GM18505 (cell line): ENCODE data around the gene DDHD1.
"Not testable (repeated sequence)": the region's sequence is repeated elsewhere in the genome, so short reads cannot be mapped to it uniquely, and the experiment has no call there.

Source experiments
- ATAC-seq: cut with Tn5 transposase; IDR thresholded peaks from one replicate; pipeline ENCODE4 v1.9.1; 2021; ENCODE audit not compliant: unreplicated experiment
- POLR2A ChIP-seq: IDR thresholded peaks from 4 replicates; pipeline ENCODE4 v1.6.1; 2011; ENCODE audit warnings: borderline replicate concordance; ENCODE audit not compliant: insufficient read depth, insufficient read length; ENCODE audit errors: extremely low read depth

Gene DDHD1

GRCh38 chr14:53146739-53147138, 6.4 kb downstream of the DDHD1 start:
- TF ChIP-seq POLR2A, result no peak
- ATAC-seq, result no peak

- TF ChIP-seq POLR2A, result no peak
- peak; percentile 54 for ATAC-seq
Measured at GRCh38 chr14:53144244-53144643, 8.9 kb downstream of the DDHD1 start.

DNA sequence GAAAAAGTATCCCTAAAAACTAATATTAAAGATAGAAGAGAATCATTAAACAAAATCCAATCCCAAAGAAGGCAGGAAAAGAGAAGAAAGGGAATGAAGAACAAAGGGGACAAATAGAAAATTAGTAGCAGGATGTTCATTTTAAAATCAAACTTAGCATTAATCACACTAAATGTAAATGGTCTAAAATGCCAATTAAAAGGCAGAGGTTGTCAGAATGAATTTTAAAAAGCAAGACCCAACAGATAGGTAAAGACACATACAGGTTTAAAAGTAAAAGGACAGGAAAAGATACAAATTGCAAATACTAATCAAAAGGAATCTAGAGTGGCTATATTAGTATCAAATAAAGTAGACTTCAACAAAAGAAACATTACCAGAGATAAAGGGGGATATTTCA, 12.5 kb downstream of the DDHD1 start:
- TF ChIP-seq POLR2A, result no peak
- no peak for ATAC-seq

DNA sequence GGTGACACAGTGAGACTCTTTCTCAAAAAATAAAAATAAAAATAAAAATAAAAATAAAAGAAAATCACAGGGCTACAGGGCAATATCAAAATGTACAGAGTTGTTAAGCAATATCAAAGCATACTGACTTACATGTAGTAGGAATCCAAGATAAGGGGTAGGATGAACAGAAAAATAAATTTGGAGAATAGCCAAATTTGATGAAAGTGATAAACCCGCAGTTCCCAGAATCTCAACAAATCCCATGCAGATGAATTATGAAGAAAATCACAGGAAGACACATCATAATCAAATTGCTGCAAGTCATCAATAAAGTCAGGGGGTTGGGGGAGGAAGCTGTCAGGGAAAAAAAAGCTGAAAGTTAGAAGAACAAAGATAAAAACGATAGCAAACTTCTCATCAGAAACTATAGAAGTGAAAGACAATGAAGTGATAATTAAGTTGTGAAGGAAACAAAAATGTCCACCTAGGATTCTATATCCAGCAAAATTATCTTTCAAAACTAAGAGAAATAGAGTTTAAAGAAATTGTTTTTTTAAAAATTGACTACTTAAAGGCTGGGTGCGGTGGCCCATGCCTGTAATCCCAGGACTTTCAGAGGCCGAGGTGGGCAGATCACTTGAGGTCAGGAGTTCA, 15.4 kb downstream of the DDHD1 start:
- TF ChIP-seq POLR2A, result no peak
- no peak for ATAC-seq

DNA sequence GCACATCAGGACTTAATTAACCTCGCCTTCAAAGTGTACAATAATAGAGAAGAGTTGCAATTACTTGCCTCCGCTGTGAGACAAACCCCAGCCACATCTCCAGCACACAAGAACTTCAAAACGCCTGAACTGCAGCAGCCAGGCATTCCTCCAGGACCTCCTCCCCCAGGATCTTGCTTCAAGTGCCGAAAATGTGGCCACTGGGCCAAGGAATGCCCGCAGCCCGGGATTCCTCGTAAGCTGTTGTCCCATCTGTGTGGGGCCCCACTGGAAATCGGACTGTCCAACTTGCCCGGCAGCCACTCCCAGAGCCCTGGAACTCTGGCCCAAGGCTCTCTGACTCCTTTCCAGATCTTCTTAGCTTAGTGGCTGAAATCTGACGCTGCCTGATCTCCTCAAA, 22.6 kb downstream of the DDHD1 start:
- not testable (repeated sequence) for ATAC-seq

GRCh38 chr14:53128303-53129028, 24.7 kb downstream of the DDHD1 start:
- no peak for ATAC-seq
- no peak for TF ChIP-seq POLR2A

DNA sequence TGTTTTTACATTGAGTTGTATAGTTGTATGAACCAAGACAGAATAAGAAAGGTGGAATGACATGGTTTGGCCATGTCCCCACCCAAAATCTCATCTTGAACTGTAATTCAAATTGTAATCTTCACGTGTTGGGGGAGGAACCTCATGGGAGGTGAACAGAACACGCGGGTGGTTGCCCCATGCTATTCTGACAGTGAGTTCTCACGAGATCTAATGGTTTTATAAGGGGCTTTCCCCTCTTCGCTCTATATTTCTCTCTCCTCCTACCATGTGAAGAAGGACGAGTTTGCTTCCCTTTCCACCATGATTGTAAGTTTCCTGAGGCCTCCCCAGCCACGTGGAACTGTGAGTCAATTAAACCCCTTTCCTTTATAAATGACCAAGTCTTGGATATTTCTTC, 25.3 kb downstream of the DDHD1 start:
- ATAC-seq, result no peak
- TF ChIP-seq POLR2A, result no peak

DNA sequence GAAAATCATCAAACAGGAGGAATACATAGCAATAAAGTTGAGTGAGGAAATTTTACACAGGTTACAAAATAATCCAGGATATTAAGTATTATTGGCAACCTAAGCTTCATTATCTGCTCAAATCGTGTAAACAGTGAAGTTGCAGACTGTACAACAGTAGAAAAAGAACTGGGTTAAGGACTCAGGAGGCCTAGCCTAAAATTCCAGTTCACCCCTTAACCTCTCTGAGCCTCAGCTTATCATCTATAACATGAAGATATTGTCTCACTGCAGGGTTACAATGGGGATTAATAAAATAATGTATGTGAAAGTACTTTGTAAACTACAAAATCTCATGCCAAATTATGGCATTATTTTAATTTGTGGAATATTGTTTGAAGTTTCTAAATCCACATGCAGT, 26.0 kb downstream of the DDHD1 start:
- no peak for ATAC-seq
- no peak for TF ChIP-seq POLR2A

- TF ChIP-seq POLR2A, result no peak
- no peak for ATAC-seq
Measured at GRCh38 chr14:53126731-53127130, 26.4 kb downstream of the DDHD1 start.

- ATAC-seq, result no peak
- TF ChIP-seq POLR2A, result no peak
Measured at GRCh38 chr14:53124786-53125185, 28.3 kb downstream of the DDHD1 start.

DNA sequence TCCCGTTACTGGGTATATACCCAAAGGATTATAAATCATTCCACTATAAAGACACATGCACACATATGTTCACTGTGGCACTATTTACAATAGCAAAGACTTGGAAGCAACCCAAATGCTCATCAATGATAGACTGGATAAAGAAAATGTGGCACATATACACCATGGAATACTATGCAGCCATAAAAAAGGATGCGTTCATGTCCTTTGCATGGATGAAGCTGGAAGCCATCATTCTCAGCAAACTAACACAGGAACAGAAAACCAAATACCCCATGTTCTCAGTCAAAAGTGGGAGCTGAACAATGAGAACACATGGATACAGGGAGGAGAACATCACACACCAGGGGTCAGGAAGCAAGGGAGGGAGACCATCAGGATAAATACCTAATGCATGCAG, 31.7 kb downstream of the DDHD1 start:
- not testable (repeated sequence) for ATAC-seq

DNA sequence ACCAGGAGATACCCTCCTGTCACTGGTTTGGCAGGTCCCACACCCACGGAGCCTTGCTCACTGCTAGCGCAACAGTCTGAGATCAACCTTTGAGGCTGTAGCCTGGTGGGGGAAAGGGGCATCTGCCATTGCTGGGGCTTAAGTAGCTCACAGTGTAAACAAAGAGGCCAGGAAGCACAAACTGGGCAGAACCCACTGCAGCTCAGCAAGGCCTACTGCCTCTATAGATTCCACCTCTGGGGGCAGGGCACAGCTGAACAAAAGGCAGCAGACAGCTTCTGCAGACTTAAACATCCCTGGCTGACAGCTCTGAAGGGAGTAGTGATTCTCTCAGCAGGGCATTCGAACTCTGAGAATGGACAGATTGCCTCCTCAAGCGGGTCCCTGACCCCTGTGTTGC, 35.6 kb downstream of the DDHD1 start:
- ATAC-seq, result not testable (repeated sequence)

DNA sequence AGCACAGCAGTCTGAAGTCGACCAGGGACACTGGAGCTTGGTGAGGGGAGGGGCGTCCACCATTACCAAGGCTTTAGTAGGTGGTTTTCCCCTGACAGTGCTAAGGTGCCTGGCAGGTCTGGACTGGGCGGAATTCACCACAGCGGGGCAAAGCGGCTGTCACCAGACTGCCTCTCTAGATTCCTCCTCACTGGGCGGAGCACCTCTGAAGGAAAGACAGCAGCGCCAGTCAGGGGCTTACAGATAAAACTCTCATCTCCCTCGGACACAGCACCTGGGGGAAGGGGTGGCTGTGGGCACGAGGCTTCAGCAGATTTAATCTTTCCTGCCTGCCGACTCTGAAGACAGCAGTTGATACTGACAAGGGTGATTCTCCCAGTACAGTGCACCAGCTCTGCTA, 39.1 kb downstream of the DDHD1 start:
- no peak for ATAC-seq

GRCh38 chr14:53110096-53110495, 43.0 kb downstream of the DDHD1 start:
- no peak for ATAC-seq

More for the DNA sequence above, 39.1 kb downstream of the DDHD1 start:
- TF ChIP-seq POLR2A, result no peak

More at GRCh38 chr14:53110096-53110495, 43.0 kb downstream of the DDHD1 start:
- no peak for TF ChIP-seq POLR2A
